Neural crest cell (in vitro differentiated cells): ENCODE measurements around the gene GRIP1. TPM values are rescaled to one million over a fixed set of nuclear protein-coding genes. Genes with fewer than 3 reads are reported as not detected.
A peak's percentile ranks its signal among the peaks of the same experiment; 100 is the strongest.

Experiments used
- DNase-seq: peaks from one replicate; pipeline ENCODE4 v3.0.0; 2021; ENCODE audit warnings: low read depth, mixed read lengths, low spot score
- H3K27ac Mint-ChIP-seq: one replicate; pipeline ENCODE4 v1.8.0; 2021; ENCODE audit warnings: mild to moderate bottlenecking, mixed read lengths; ENCODE audit not compliant: unreplicated experiment
- H3K27me3 Mint-ChIP-seq: 2 replicates; pipeline ENCODE4 v1.8.0; 2021; ENCODE audit warnings: low read depth, mild to moderate bottlenecking, mixed read lengths
- H3K36me3 Mint-ChIP-seq: 2 replicates; pipeline ENCODE4 v1.8.0; 2021; ENCODE audit warnings: low read depth, mild to moderate bottlenecking, mixed read lengths
- H3K4me1 Mint-ChIP-seq: 2 replicates; pipeline ENCODE4 v1.8.0; 2021; ENCODE audit warnings: mixed read lengths
- H3K4me3 Mint-ChIP-seq: one replicate; pipeline ENCODE4 v1.8.0; 2021; ENCODE audit warnings: mild to moderate bottlenecking, mixed read lengths
- H3K9me3 Mint-ChIP-seq: 2 replicates; pipeline ENCODE4 v1.8.0; 2021; ENCODE audit warnings: mixed read lengths
- CTCF ChIP-seq: fragments of 200-600 bp; sonication (generic); conservative IDR thresholded peaks from 2 replicates; pipeline ENCODE4 v1.5.0; 2021; ENCODE audit warnings: antibody characterized with exemption, mild to moderate bottlenecking
- total RNA-seq: library from RNA; stranded (reverse); gene quantifications from 2 replicates; pipeline ENCODE4 v1.2.1, GENCODE V29; 2021

Gene GRIP1
- total RNA-seq, 1 donor from 2014 or later, result 40.3 TPM

GRCh38 chr12:66418908-66419307, 260.0 kb downstream of the GRIP1 start:
- no peak overlapping the region for H3K4me3 Mint-ChIP-seq
- H3K36me3 Mint-ChIP-seq, result peaks cover 13% of the 10 kb centered on the region
- no peaks in the 10 kb centered on the region for H3K27me3 Mint-ChIP-seq
- H3K4me1 Mint-ChIP-seq, result no peaks in the 10 kb centered on the region
- no peak for TF ChIP-seq CTCF
- H3K27ac Mint-ChIP-seq, result no peak overlapping the region
- DNase-seq, result no peak
- H3K9me3 Mint-ChIP-seq, result peaks cover 3% of the 10 kb centered on the region

DNA sequence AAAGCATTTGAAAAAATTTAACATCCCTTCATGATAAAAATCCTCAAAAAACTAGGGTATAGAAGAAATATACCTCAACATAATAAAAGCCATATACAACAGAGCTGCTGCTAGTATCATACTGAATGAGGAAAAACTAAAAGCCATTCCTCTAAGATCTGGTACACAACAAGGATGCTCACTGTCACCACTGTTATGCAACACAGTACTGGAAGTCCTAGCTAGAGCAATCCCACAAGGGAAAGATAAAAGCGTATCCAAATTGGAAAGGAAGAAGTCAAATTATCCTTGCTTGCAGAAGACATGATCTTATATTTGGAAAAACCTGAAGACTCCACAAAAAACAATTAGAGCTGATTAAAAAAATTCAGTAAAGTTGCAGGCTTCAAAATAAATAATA, 261.7 kb downstream of the GRIP1 start:
- H3K4me3 Mint-ChIP-seq, result no peak overlapping the region

DNA sequence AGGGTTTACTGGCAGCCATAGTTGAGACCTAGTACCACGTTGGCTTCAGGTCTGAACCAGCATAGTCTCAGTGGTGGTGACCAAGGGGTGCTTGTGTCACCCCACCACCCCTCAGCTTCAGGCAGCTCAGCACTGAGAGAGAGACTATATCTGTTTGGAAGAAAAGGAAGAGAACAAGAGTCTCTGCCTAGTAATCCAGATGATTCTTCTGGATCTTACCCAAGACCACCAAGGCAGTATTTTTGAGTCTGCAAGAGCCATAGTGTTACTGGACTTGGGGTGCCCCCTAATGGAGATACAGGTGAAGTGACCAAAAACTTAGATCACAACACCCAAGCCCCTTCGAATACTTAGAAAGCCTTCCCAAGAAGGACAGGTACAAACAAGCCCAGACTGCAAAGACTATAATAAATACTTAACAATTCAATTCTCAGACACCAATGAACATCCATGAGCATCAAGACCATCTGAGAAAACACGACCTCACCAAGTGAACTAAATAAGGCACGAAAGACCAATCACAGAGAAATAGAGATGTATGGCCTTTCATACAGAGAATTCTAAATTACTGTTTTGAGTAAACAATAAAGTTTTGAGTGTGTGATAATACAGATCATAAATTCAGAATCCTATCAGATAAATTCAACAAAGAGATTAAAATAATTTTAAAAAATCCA, 269.5 kb downstream of the GRIP1 start:
- H3K9me3 Mint-ChIP-seq, result peaks cover 10% of the 10 kb centered on the region
- H3K4me1 Mint-ChIP-seq, result peaks cover 4% of the 10 kb centered on the region
- peak; percentile 29 for DNase-seq
- TF ChIP-seq CTCF, result peak; percentile 64
- H3K27me3 Mint-ChIP-seq, result no peaks in the 10 kb centered on the region
- H3K36me3 Mint-ChIP-seq, result peaks cover 18% of the 10 kb centered on the region
- no peak overlapping the region for H3K27ac Mint-ChIP-seq
- no peak overlapping the region for H3K4me3 Mint-ChIP-seq

More for the DNA sequence above, 261.7 kb downstream of the GRIP1 start:
- Mint-ChIP-seq H3K4me1 (no peaks in the 10 kb centered on the region), H3K27ac (no peak overlapping the region), H3K36me3 (peaks cover 21% of the 10 kb centered on the region), H3K27me3 (no peaks in the 10 kb centered on the region), H3K9me3 (peaks cover 10% of the 10 kb centered on the region)
- TF ChIP-seq CTCF, result no peak
- no peak for DNase-seq

DNA sequence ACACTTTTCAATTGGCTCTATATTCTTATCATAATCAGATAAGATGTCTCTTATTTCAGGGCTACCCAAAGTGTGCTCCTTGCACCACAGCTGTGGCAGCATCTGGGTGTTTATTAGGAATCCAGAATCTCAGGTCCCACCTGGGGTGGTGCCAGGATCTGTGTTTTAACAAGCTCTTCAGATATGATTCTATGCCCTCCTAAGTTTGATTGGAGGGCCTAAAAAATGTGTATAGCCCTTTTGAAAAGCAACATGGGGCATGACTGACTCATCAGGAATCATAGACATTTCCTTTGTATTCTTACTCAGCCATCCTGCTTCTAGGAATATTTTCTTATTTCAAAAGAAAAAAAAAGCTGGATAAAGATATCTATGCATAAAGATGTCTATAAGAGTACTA, 273.5 kb downstream of the GRIP1 start:
- Mint-ChIP-seq H3K27me3 (no peaks in the 10 kb centered on the region), H3K36me3 (peaks cover 4% of the 10 kb centered on the region), H3K4me1 (peaks cover 4% of the 10 kb centered on the region), H3K4me3 (no peak overlapping the region), H3K9me3 (no peaks in the 10 kb centered on the region), H3K27ac (no peak overlapping the region)
- TF ChIP-seq CTCF, result no peak
- no peak for DNase-seq

DNA sequence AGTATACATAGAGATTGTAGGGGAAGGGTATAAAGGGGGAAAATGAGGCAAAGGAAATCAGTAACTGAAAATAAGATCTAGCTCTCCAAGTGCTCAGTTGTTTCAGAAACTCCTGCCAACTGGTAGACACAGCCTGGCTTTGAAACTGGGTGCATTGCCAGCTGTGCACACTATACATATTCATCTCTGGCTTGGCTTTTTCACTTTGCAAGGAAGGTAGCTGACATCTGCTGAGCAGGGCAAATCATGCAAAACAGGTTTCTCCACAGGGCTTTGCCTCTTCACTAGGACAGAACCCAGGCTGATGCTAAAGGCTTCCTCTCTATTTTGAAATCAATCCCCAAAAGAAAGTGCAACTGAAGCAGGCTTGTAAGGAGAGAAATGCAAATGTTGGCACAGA, 275.1 kb downstream of the GRIP1 start:
- no peak overlapping the region for H3K4me3 Mint-ChIP-seq
- H3K9me3 Mint-ChIP-seq, result no peaks in the 10 kb centered on the region
- H3K4me1 Mint-ChIP-seq, result peaks cover 4% of the 10 kb centered on the region
- TF ChIP-seq CTCF, result no peak
- no peak for DNase-seq
- no peaks in the 10 kb centered on the region for H3K27me3 Mint-ChIP-seq
- H3K36me3 Mint-ChIP-seq, result no peaks in the 10 kb centered on the region
- H3K27ac Mint-ChIP-seq, result no peak overlapping the region
